Measurements from ENCODE around the gene CLPSL1.

The CLPSL1 gene

GRCh38 chr6:35797837-35798526 is 17.2 kb downstream of the CLPSL1 start:
- DNase-seq, result no peak

- no peak for DNase-seq
These were observed 17.9 kb downstream of the CLPSL1 start for GRCh38 chr6:35798706-35799105.

- DNase-seq, result no peak
These were observed 20.3 kb downstream of the CLPSL1 start for GRCh38 chr6:35801148-35801547.

GRCh38 chr6:35804996-35805736 is 24.3 kb downstream of the CLPSL1 start, which contains the start of gene LHFPL5:
TSS of gene LHFPL5 (plus strand) at chr6:35805352. CDS start at chr6:35805671, 319 bp downstream.
- DNase-seq, result peak; percentile 77

- peak; percentile 41 for DNase-seq
These were observed 27.9 kb downstream of the CLPSL1 start for GRCh38 chr6:35808688-35809087.

- no peak for DNase-seq
These were observed 29.0 kb downstream of the CLPSL1 start for GRCh38 chr6:35809809-35810208.

- DNase-seq, result no peak
These were observed 30.3 kb downstream of the CLPSL1 start for GRCh38 chr6:35810971-35811698.

GRCh38 chr6:35811699-35811995 is 30.8 kb downstream of the CLPSL1 start:
- DNase-seq, result no peak

- no peak for DNase-seq
These were observed 36.7 kb downstream of the CLPSL1 start for GRCh38 chr6:35817515-35817914.

- DNase-seq, result no peak
These were observed 42.8 kb downstream of the CLPSL1 start for GRCh38 chr6:35823601-35824000.

GRCh38 chr6:35824552-35825192 is 43.9 kb downstream of the CLPSL1 start:
- DNase-seq, result no peak

- no peak for DNase-seq
These were observed 48.5 kb downstream of the CLPSL1 start for GRCh38 chr6:35829306-35829705.

- DNase-seq, result no peak
These were observed 50.6 kb downstream of the CLPSL1 start for GRCh38 chr6:35831257-35832007.

- peak; percentile 89 for DNase-seq
These were observed 52.7 kb downstream of the CLPSL1 start for GRCh38 chr6:35833536-35833935.

Measured in OCI-M1 (cell line).